Measurements from ENCODE around the gene RPGRIP1L.

GRCh38 chr16:53626161-53626560 lies 77.5 kb downstream of the RPGRIP1L start:
- TF ChIP-seq, protein P1, sequence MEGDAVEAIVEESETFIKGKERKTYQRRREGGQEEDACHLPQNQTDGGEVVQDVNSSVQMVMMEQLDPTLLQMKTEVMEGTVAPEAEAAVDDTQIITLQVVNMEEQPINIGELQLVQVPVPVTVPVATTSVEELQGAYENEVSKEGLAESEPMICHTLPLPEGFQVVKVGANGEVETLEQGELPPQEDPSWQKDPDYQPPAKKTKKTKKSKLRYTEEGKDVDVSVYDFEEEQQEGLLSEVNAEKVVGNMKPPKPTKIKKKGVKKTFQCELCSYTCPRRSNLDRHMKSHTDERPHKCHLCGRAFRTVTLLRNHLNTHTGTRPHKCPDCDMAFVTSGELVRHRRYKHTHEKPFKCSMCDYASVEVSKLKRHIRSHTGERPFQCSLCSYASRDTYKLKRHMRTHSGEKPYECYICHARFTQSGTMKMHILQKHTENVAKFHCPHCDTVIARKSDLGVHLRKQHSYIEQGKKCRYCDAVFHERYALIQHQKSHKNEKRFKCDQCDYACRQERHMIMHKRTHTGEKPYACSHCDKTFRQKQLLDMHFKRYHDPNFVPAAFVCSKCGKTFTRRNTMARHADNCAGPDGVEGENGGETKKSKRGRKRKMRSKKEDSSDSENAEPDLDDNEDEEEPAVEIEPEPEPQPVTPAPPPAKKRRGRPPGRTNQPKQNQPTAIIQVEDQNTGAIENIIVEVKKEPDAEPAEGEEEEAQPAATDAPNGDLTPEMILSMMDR (IDR thresholded peaks at IDR 0.05) = no peak
- TF ChIP-seq EZH2 (IDR thresholded peaks at IDR 0.05; ENCODE audit: borderline replicate concordance, insufficient read depth, low read depth, low read length, poor library complexity, severe bottlenecking) = no peak
